Fibroblast of mammary gland (primary cell): ENCODE measurements around the gene FUT6.
"Not testable (repeated sequence)": the region's sequence is repeated elsewhere in the genome, so short reads cannot be mapped to it uniquely, and the experiment has no call there.

Source experiments
- DNase-seq: peaks from one replicate; pipeline ENCODE4 v3.0.0-alpha.2; 2010; ENCODE audit warnings: low read depth
- H3K4me3 ChIP-seq: 2 replicates; pipeline ENCODE4 v1.5.1; 2011; ENCODE audit warnings: low read depth, mild to moderate bottlenecking, low read length, moderate library complexity; ENCODE audit not compliant: control insufficient read depth
- TF ChIP-seq, protein P1 (sequence below): conservative IDR thresholded peaks from 2 replicates; pipeline ENCODE4 v1.5.1; 2011; ENCODE audit warnings: low read depth, low read length, inconsistent platforms; ENCODE audit not compliant: control insufficient read depth, insufficient read depth

FUT6 gene

DNA sequence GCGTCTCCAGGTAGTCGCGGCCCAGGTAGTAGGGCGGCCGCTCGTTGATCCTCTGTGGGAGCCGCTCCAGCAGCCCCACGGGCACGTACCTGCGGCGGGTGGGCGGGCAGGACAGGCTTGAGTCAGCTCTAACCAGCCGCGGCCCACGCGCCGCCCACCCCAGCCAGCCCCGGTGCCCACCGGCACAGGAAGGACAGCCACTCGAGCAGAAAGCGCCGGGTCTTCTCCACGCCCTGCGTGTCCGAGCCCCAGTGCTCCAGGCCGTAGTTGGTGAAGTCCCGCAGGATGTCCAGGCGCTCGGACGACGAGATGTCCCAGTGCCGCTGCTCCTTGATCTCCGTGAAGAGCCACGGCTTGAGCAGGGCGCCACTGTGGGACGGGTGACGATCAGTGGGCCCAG lies 54.1 kb downstream of the FUT6 start:
- TF ChIP-seq, protein P1, sequence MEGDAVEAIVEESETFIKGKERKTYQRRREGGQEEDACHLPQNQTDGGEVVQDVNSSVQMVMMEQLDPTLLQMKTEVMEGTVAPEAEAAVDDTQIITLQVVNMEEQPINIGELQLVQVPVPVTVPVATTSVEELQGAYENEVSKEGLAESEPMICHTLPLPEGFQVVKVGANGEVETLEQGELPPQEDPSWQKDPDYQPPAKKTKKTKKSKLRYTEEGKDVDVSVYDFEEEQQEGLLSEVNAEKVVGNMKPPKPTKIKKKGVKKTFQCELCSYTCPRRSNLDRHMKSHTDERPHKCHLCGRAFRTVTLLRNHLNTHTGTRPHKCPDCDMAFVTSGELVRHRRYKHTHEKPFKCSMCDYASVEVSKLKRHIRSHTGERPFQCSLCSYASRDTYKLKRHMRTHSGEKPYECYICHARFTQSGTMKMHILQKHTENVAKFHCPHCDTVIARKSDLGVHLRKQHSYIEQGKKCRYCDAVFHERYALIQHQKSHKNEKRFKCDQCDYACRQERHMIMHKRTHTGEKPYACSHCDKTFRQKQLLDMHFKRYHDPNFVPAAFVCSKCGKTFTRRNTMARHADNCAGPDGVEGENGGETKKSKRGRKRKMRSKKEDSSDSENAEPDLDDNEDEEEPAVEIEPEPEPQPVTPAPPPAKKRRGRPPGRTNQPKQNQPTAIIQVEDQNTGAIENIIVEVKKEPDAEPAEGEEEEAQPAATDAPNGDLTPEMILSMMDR, result no peak
- no peak overlapping the region for H3K4me3 ChIP-seq
- no peak for DNase-seq

DNA sequence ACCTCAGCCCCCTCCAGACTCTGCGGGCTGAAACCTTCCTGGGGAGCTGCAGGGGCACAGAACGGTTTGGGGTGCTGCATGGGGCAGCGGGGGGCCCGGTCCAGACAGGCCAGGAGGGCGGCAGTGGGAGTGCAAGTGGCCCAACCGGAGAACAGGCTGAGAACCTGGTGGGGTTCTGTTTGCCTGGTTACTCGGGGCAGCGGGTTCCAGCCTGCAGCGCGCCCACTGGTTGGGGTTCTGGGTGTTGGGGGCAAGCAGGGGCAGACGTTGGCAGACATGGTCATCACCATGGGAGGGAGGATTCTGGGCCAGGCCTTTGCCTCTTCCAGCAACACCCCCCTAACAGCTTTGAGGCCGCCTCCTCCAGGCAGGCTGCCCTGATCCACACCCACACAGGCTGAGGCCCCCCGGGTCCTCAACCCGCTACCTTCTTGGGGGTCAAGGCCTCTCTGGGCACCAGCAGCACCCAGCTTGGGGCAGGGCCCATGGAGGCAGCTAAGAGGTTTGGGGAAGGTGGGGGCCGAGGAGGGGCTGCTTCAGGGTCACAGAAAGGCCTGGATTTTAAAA lies 54.8 kb downstream of the FUT6 start, which contains the start of gene PRR22:
TSS of gene PRR22 (minus strand) at position 166 of the 567 bp plus-strand sequence. CDS start at position 80, 86 bp downstream.
- DNase-seq, result no peak
- H3K4me3 ChIP-seq, result no peak within 1 kb of the TSS
- TF ChIP-seq, protein P1, result no peak

DNA sequence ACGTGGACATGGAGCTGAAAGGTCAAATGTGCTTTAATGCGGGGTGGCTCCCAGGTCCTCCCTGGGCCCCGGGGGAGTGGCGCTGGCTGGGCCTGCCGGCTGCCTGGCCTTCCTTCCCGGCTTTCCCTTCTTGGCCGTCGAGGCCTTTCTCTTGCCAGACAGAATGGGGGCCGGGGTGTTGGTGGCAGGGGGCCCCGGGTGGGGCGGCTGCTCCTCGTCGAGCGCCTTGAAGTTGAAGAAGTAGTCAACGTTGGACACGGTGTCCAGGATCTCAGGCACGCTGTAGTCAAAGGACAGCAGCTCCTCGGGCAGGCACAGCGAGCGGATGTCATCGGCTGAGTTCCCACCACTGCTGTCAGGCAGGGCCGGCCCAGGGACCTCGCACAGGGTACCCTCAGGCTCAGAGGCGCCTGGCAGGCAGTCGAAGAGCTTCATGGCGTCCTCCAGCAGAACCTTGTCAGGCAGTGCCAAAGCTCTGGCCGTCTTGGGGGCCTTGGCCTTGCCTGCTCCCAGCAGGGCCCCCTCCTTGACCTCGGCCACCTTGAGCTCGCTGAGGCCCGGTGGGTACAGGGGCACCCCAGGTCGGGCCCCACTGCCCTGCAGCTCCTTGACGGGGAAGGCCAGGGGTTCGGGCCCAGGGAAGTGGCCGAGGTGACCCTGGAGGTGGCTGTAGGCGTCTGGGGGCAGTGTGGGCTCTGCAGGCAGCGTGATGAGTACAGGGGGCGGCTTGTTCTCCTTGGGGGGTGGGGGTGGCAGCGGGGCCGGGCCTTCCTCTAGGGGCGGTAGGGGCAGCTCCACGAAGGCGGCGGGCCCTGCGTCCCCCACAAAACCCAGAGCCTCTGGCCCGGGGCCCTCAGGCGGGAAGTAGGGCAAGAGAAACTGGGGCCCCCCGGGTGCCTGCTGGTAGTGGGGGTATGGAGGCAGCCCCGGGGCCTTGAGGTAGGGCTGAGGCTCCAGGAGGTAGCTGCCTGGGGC lies 56.3 kb downstream of the FUT6 start:
- H3K4me3 ChIP-seq, result no peak overlapping the region
- TF ChIP-seq, protein P1, result no peak
- DNase-seq, result no peak

DNA sequence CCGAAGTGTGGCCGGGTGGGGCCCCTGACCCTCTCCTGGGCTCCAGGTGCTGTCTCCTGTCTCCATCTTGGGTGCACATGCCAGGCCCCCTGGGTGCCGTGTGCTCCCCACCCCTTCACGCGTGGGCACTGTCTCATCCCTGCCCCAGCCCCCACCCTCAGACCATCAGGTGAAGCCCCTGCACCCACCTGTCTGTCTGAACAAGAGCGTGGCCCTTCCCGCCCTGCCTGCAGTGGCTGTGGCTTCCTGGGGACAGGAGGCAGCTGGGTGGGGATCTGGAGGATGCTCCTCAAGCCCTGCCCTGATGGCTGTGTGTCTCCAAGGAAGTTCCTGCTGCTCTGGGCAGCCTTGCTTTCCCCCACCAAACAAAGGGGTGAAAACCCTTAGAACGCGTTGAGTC lies 57.2 kb downstream of the FUT6 start:
- H3K4me3 ChIP-seq, result no peak overlapping the region
- TF ChIP-seq, protein P1, result no peak
- no peak for DNase-seq

DNA sequence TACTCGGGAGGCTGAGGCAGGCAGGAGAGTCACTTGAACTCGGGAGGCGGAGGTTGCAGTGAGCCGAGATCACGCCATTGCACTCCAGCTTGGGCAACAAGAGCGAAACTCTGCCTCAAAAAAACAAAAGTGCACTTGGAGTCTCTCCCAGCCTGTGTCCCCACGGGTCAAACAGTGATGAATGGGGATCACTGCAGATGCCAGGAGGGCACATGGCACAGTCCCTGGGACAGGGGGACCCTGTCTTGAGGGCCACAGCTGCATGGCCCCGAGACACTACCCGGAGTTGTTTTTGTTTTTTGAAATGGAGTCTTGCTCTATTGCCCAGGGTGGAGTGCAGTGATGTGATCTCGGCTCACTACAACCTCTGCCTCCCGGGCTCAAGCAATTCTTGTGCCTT lies 58.6 kb downstream of the FUT6 start:
- not testable (repeated sequence) for H3K4me3 ChIP-seq, DNase-seq
